ENCODE results near the gene NUDT2.
"Not testable (repeated sequence)": the region's sequence is repeated elsewhere in the genome, so short reads cannot be mapped to it uniquely, and the experiment has no call there.

The NUDT2 gene

GRCh38 chr9:34328987-34329832, at the start of gene NUDT2, which contains the start of gene KIF24:
Gene NUDT2 (plus strand): TSS chr9:34329569. CDS start chr9:34339040, 9,471 bp downstream.
Gene KIF24 (minus strand): TSS chr9:34329268. CDS start chr9:34311346, 17,922 bp downstream.
- DNase-seq (ENCODE audit: low read depth in 2 of 2), result peak; percentile 90 to 92

DNA sequence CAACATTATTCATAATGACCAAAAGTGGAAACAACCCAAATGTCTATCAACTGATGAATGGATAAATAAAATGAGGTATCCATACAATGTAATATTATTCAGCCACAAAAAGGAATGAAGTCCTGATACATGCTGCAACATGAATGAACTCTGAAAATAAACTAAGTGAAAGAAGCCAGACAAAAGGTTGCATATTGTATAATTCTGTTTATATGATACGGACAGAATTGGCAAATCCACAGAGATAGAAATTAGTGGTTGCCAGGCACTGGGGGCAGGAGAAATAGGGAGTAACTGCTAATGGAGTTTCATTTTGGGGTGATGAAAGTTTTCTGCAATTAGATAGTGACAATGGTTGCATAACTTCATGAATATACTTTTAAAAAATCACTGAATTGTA, 47.3 kb upstream of the NUDT2 start:
- no peak for DNase-seq (ENCODE audit: low read depth in 2 of 2)

GRCh38 chr9:34289159-34289558, 40.2 kb upstream of the NUDT2 start:
- DNase-seq (ENCODE audit: low read depth in 2 of 2), result no peak

GRCh38 chr9:34291023-34291422, 38.3 kb upstream of the NUDT2 start:
- no peak for DNase-seq (ENCODE audit: low read depth in 2 of 2)

GRCh38 chr9:34291423-34291822, 37.9 kb upstream of the NUDT2 start:
- DNase-seq (ENCODE audit: low read depth in 2 of 2), result no peak

GRCh38 chr9:34292552-34292951, 36.8 kb upstream of the NUDT2 start:
- DNase-seq (ENCODE audit: low read depth in 2 of 2), result no peak

DNA sequence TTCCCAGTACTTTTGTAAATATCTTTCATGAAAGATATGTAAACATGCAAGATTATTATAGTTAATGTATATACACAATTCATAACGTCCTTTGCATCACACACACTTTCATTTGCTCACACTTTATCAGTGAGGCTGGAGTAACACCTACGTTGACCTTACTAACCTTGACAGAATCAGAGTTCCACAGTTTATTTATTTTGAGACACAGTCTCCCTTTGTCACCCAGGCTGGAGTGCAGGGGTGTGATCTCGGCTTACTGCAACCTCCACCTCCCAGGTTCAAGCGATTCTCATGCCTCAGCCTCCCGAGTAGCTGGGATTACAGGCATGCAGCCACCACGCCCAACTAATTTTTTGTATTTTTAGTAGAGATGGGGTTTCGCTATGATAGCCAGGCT, 28.3 kb upstream of the NUDT2 start:
- not testable (repeated sequence) for DNase-seq (ENCODE audit: low read depth in 2 of 2)

DNA sequence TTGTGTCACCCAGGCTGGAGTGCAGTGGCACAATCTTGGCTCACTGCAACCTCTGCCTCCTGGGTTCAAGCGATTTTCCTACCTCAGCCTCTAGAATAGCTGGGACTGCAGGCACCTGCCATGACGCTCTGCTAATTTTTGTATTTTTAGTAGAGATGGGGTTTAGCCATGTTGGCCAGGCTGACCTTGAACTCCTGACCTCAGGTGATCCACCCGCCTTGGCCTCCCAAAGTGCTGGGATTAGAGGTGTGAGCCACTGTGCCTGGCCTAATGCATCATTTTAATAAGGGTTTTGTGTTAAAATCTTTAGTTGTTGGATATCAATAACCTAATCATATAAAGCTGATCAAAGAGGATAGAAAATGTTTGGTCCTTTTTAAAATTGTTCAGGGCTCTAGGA, 21.1 kb upstream of the NUDT2 start:
- DNase-seq (ENCODE audit: low read depth in 2 of 2), result not testable (repeated sequence)

DNA sequence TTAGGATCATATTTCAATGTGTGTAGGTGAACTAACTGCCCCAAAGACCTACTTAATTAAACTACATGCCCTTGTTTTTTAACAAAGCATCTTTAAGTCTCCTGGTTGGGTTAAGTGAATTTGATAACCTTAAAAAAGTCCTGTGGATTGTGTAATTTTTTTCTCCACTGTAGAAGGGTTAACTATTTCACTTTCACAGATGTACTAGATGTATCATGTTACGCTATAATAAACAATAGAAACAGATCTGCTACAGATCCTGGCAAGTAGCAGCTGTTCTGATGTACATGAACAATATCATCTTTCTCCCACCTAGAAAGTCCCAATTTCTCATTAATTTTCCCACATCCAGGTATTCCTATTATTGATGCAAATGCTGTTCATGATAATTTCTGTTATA, 19.2 kb upstream of the NUDT2 start:
- no peak for DNase-seq (ENCODE audit: low read depth in 2 of 2)

GRCh38 chr9:34311499-34312185, 17.7 kb upstream of the NUDT2 start:
- no peak for DNase-seq (ENCODE audit: low read depth in 2 of 2)

- DNase-seq (ENCODE audit: low read depth in 2 of 2), result no peak
Measured at GRCh38 chr9:34317436-34317835, 11.9 kb upstream of the NUDT2 start.

DNA sequence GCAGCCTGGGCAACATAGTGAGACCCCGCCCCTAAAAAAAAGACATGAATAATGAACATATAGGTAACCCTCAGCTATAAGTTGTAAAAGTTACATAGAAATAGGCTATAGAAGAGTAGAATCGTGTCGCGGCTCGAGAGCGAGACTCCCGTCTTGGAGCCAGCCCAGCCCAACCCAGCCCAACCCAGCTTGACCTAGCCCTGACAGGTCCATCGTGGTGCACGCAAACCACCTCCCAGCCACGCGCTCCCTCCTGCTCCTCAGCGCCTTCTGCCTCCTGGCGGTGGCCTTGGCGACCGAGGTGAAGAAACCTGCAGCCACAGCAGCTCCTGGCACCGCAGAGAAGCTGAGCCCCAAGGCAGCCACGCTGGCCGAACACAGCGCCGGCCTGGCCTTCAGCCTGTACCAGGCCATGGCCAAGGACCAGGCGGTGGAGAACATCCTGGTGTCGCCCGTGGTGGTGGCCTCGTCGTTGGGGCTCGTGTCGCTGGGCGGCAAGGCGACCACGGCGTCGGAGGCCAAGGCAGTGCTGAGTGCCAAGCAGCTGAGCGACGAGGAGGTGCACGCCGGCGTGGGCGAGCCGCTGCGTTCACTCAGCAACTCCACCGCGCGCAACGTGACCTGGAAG, 11.1 kb upstream of the NUDT2 start:
- no peak for DNase-seq (ENCODE audit: low read depth in 2 of 2)

DNA sequence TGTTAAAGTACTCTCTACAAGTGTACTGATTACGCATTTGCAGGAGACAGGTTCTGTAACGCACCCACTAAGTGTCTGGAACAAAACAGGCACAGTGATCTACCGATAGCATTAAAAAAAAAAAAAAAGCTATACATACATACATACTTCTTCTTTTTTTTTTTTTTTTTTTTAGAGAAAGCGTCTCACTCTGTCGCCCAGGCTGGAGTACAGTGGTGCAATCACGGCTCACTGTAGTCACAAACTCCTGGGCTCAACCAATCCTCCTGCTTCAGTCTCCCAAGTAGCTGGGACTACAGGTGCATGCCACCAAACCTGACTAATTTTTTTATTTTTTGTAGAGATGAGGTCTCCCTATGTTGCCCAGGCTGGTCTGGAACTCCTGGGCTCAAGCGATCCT, 7.9 kb upstream of the NUDT2 start:
- DNase-seq (ENCODE audit: low read depth in 2 of 2), result no peak

GRCh38 chr9:34322899-34323591, 6.3 kb upstream of the NUDT2 start:
- DNase-seq (ENCODE audit: low read depth in 2 of 2), result no peak

GRCh38 chr9:34326690-34327089, 2.7 kb upstream of the NUDT2 start:
- no peak for DNase-seq (ENCODE audit: low read depth in 2 of 2)

GRCh38 chr9:34328500-34328986, 826 bp upstream of the NUDT2 start:
- no peak for DNase-seq (ENCODE audit: low read depth in 2 of 2)

- no peak for DNase-seq (ENCODE audit: low read depth in 2 of 2)
Measured at GRCh38 chr9:34331196-34331595, 1.8 kb downstream of the NUDT2 start.

DNA sequence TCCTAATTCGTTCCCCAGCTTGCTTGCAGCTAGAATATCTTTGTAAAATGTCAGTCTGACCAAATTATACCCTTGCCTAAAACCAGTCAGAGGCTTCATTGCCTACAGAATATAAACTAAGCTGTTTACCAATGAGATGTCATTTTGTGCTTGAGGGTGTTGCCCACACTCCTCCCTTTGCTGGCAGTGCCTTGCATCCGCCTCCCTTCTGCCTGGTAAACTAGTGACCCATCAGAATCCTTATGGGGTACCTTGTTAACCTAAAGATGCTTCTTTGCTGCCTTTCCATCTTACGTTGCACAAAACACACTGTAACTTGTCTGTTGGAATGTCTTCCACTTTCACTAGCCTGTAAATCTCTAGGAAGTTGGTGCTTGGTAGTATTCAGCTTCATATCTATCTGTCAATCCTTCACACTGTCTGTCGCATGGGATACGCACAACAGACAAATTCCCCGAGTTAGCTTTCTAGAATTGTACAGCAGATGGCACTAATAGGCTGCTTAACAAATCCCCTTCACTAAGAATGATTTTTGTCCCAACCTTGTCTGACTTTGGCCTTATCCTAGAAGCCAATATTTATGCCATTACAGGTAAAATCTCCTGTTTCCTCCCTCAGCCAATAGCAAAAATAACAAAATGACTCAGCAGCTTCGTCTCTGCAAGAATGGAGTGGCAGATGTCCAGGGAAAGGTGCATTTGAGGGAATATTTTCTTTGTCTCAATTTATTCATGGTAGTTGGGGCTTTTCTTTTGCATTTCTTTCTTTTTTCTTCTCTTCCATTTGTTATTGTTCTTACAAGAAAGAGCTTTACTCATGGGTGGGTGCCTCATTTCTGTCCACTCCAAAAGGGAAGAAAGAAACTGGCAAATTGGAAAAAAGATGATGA, 3.0 kb downstream of the NUDT2 start:
- no peak for DNase-seq (ENCODE audit: low read depth in 2 of 2)

DNA sequence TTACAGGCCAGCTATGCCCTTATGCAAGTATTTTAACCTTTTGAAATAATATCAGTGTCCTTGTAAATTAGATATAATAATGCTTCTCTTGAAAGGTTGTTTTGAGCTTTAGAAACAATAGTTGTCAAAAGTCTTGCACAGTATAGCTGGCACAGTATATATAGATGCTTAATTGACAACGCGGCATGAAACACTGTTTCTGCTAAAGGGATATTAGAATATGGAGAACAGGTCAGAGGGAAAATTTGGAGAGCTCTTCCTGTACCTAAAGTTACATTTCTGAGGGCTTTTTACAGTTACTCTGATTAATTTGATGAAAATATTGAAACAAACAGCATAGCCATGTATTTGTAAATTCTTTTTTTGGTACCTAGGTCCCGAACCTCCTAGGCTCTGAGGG, 4.5 kb downstream of the NUDT2 start:
- no peak for DNase-seq (ENCODE audit: low read depth in 2 of 2)

DNA sequence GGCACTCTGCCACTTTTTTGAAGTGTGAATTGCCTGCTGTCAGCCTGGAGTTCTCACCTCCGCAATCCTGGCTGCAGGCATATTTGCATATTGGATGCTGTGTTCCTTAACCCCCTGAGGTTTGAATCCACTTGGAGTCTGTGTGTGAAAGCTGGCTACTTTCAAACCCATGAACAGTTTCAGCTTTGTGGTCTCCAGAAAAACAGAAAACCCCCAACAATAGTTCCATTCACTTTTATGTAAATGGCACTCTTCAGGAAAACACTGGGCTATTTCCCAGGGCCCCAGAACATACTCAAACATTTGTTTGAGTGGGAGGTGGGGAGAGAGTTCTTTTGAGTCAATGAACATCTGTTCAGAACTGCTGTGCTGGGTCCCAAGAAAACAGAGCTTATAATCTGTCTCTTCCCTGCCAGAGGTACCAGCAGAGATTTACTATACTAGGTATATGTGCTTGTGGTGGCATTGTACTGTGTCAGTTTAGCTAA, 5.0 kb downstream of the NUDT2 start:
- no peak for DNase-seq (ENCODE audit: low read depth in 2 of 2)

DNA sequence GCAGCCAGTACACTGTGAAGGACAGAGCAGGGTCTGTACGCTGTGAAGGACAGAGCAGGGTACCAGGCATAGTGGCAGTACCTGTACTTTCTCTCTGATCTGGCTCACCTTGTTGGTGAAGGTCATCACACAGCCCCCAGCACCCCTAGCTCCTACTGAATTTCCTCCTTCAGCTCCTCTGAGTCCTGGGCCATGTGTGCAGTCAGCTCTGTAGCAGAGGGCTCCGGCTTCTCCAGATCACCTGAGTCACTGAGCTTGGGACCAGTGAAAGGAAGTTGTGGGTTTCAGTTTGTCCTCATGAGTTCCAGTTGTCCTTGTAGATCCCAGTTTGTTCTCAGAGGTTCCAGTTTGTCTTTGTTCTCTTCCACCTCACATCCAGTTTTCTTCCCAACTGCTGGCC, 5.5 kb downstream of the NUDT2 start:
- DNase-seq (ENCODE audit: low read depth in 2 of 2), result no peak
